Activated B cell treated with CpG ODN at 0.5 μM for 24 hours (primary cell): ENCODE measurements around the gene CDH26. TPM values are rescaled to one million over a fixed set of nuclear protein-coding genes. Genes with fewer than 3 reads are reported as not detected.

Experiments
- ATAC-seq: fragments of 200-7000 bp; cut with Tn5 transposase; one replicate; pipeline ENCODE4 v1.10.0; 2021; ENCODE audit warnings: low read depth, mild to moderate bottlenecking, moderate library complexity
- CTCF ChIA-PET: fragments of 350-600 bp; sonication (Branson Sonifier 250); formaldehyde crosslinking; loops from one replicate; lab custom pipeline; 2021; ENCODE audit warnings: antibody characterized with exemption; lab: Charles Lee
- POLR2A ChIA-PET: fragments of 350-600 bp; sonication (Branson Sonifier 250); formaldehyde crosslinking; loops from one replicate; lab custom pipeline; 2021; ENCODE audit warnings: antibody characterized with exemption; lab: Charles Lee
- DNase-seq: peaks from one replicate; pipeline ENCODE4 v3.0.0; 2022
- H3K27ac Mint-ChIP-seq: one replicate; pipeline ENCODE4 v1.8.0; 2020; ENCODE audit warnings: mixed read lengths
- H3K27me3 Mint-ChIP-seq: one replicate; pipeline ENCODE4 v1.8.0; 2021; ENCODE audit warnings: mixed read lengths
- H3K36me3 Mint-ChIP-seq: one replicate; pipeline ENCODE4 v1.8.0; 2021; ENCODE audit warnings: low read depth, mixed read lengths
- H3K4me1 Mint-ChIP-seq: one replicate; pipeline ENCODE4 v1.8.0; 2021; ENCODE audit warnings: mixed read lengths
- H3K4me3 Mint-ChIP-seq: one replicate; pipeline ENCODE4 v1.8.0; 2020; ENCODE audit warnings: mild to moderate bottlenecking, mixed read lengths
- H3K9me3 Mint-ChIP-seq: one replicate; pipeline ENCODE4 v1.8.0; 2020; ENCODE audit warnings: mixed read lengths
- intact Hi-C: fragments of 100-400 bp; cut with micrococcal nuclease; formaldehyde crosslinking; loops from one replicate; pipeline ENCODE4 v1.15.1; 2024
- total RNA-seq: library from RNA; stranded (reverse); gene quantifications from 2 replicates; pipeline ENCODE4 v1.2.3, GENCODE V29; 2022
- TF ChIP-seq, protein P1 (sequence below): fragments of 200-600 bp; IDR thresholded peaks from one replicate; pipeline ENCODE4 v1.8.0; 2022; ENCODE audit warnings: antibody characterized with exemption, mild to moderate bottlenecking

CDH26 gene
- total RNA-seq, 1 donor from 2014 or later, result 1.4 TPM

GRCh38 chr20:60008130-60008808, 50.0 kb downstream of the CDH26 start:
- no peak for DNase-seq
- Mint-ChIP-seq H3K4me3 (no peak overlapping the region), H3K4me1 (no peaks in the 10 kb centered on the region), H3K27ac (no peak overlapping the region), H3K27me3 (no peaks in the 10 kb centered on the region), H3K9me3 (no peaks in the 10 kb centered on the region), H3K36me3 (no peaks in the 10 kb centered on the region)
- CTCF ChIA-PET, result no interaction called here
- POLR2A ChIA-PET, result no interaction called here
- intact Hi-C loops, result no loop called here
- TF ChIP-seq, protein P1, sequence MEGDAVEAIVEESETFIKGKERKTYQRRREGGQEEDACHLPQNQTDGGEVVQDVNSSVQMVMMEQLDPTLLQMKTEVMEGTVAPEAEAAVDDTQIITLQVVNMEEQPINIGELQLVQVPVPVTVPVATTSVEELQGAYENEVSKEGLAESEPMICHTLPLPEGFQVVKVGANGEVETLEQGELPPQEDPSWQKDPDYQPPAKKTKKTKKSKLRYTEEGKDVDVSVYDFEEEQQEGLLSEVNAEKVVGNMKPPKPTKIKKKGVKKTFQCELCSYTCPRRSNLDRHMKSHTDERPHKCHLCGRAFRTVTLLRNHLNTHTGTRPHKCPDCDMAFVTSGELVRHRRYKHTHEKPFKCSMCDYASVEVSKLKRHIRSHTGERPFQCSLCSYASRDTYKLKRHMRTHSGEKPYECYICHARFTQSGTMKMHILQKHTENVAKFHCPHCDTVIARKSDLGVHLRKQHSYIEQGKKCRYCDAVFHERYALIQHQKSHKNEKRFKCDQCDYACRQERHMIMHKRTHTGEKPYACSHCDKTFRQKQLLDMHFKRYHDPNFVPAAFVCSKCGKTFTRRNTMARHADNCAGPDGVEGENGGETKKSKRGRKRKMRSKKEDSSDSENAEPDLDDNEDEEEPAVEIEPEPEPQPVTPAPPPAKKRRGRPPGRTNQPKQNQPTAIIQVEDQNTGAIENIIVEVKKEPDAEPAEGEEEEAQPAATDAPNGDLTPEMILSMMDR, result no peak
- no peak for ATAC-seq

DNA sequence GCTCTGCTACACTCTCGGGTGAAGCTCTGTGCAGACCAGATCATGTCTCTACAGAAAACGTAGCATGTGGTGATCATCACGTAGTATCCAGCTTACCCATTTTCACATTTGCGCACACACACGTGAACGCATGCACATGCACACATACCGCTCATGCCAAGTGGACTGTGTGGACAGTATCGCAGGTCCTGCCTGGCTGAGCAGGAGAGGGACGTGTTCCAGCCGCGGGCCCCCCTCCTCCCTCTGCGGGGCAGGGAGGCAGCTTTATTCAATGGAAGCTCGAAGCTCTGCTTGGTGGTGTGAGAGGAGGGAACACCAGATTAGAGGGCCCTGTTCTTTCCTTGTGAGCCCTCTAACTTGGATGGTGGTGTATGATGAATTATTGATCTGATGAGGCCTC, 51.1 kb downstream of the CDH26 start:
- H3K4me1 Mint-ChIP-seq, result no peaks in the 10 kb centered on the region
- no peak for ATAC-seq
- DNase-seq, result no peak
- CTCF ChIA-PET, result no interaction called here
- H3K4me3 Mint-ChIP-seq, result no peak overlapping the region
- no peaks in the 10 kb centered on the region for H3K9me3 Mint-ChIP-seq
- intact Hi-C loops, result no loop called here
- no peaks in the 10 kb centered on the region for H3K27me3 Mint-ChIP-seq
- TF ChIP-seq, protein P1, result no peak
- POLR2A ChIA-PET, result no interaction called here
- H3K27ac Mint-ChIP-seq, result no peak overlapping the region
- H3K36me3 Mint-ChIP-seq, result no peaks in the 10 kb centered on the region

DNA sequence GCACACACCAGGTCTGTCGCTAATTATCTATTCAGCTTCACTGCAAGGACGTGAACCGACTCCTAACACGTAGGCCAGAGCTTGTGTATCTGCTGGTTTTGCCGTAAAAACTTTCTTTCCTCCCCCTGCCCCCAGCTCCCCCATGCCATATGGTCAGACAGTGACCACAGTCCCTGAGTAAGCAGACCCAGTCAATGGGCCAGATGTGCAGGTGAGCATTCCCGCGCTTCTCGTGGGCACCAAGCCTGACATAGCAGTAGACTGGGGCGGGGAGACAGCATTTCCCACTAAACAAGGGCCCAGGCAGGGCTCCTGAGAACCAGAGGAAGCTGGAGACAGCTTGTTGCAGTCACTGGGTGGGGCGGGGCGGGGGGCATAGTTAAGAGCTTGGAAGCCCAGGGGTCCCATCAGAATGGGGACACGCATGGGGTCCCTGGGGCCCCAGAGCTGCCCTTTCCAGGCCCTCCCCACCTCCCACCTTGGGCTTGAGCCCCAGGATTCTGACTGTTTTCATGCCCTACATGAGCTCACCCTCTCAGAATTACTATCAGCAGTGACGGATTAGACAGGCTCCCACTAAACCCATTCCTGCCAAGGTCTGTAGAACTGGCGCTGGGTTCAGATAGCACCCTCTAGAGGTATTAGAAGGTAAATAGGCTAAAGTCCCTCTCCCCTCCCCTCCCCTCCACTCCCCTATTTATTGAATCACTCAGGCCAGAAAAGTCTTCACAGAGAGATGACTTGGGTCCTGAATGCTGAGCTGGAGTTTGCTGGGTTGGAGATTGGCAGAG, 51.8 kb downstream of the CDH26 start:
- Mint-ChIP-seq H3K27me3 (no peaks in the 10 kb centered on the region), H3K4me1 (no peaks in the 10 kb centered on the region), H3K27ac (no peak overlapping the region), H3K9me3 (no peaks in the 10 kb centered on the region), H3K36me3 (no peaks in the 10 kb centered on the region), H3K4me3 (no peak overlapping the region)
- CTCF ChIA-PET, result no interaction called here
- DNase-seq (no peak), ATAC-seq (no peak)
- intact Hi-C loops, result no loop called here
- POLR2A ChIA-PET, result no interaction called here
- TF ChIP-seq, protein P1, result no peak

- ChIA-PET POLR2A (no interaction called here), CTCF (no interaction called here)
- TF ChIP-seq, protein P1, result no peak
- no peaks in the 10 kb centered on the region for H3K4me1 Mint-ChIP-seq
- H3K27me3 Mint-ChIP-seq, result no peaks in the 10 kb centered on the region
- no peaks in the 10 kb centered on the region for H3K9me3 Mint-ChIP-seq
- H3K4me3 Mint-ChIP-seq, result no peak overlapping the region
- no peak overlapping the region for H3K27ac Mint-ChIP-seq
- intact Hi-C loops, result no loop called here
- H3K36me3 Mint-ChIP-seq, result no peaks in the 10 kb centered on the region
- ATAC-seq (no peak), DNase-seq (no peak)
Measured at GRCh38 chr20:60010689-60011458, 52.7 kb downstream of the CDH26 start.
